Nephron progenitor cell (in vitro differentiated cells): ENCODE data around the gene COL25A1.
"Not testable (repeated sequence)": the region's sequence is repeated elsewhere in the genome, so short reads cannot be mapped to it uniquely, and the experiment has no call there.

Experiments
- DNase-seq: peaks from one replicate; pipeline ENCODE4 v3.0.0; 2021
- H3K27ac Mint-ChIP-seq: 2 replicates; pipeline ENCODE4 v1.8.0; 2021; ENCODE audit warnings: mild to moderate bottlenecking, moderate library complexity, mixed read lengths
- H3K27me3 Mint-ChIP-seq: 2 replicates; pipeline ENCODE4 v1.8.0; 2021; ENCODE audit warnings: mild to moderate bottlenecking, low read depth, mixed read lengths; ENCODE audit not compliant: poor library complexity
- H3K36me3 Mint-ChIP-seq: 2 replicates; pipeline ENCODE4 v1.8.0; 2021; ENCODE audit warnings: low read depth, mixed read lengths
- H3K4me1 Mint-ChIP-seq: 2 replicates; pipeline ENCODE4 v1.8.0; 2021; ENCODE audit warnings: mixed read lengths
- H3K4me3 Mint-ChIP-seq: 2 replicates; pipeline ENCODE4 v1.8.0; 2021; ENCODE audit warnings: mild to moderate bottlenecking, moderate library complexity, mixed read lengths
- H3K9me3 Mint-ChIP-seq: 2 replicates; pipeline ENCODE4 v1.8.0; 2021; ENCODE audit warnings: mild to moderate bottlenecking, moderate library complexity, mixed read lengths
- CTCF ChIP-seq: fragments of 200-600 bp; sonication (generic); IDR thresholded peaks from 2 replicates; pipeline ENCODE4 v1.5.0; 2021; ENCODE audit warnings: antibody characterized with exemption

Gene COL25A1

GRCh38 chr4:108877821-108878220 lies 424.6 kb downstream of the COL25A1 start:
- no peak overlapping the region for H3K4me3 Mint-ChIP-seq
- no peak for DNase-seq
- no peak for TF ChIP-seq CTCF
- H3K36me3 Mint-ChIP-seq: no peaks in the 10 kb centered on the region
- H3K27ac Mint-ChIP-seq: no peak overlapping the region
- no peaks in the 10 kb centered on the region for H3K9me3 Mint-ChIP-seq
- no peaks in the 10 kb centered on the region for H3K27me3 Mint-ChIP-seq
- H3K4me1 Mint-ChIP-seq: no peaks in the 10 kb centered on the region

- Mint-ChIP-seq H3K27ac (no peak overlapping the region), H3K4me3 (no peak overlapping the region), H3K9me3 (no peaks in the 10 kb centered on the region), H3K4me1 (no peaks in the 10 kb centered on the region), H3K27me3 (no peaks in the 10 kb centered on the region), H3K36me3 (no peaks in the 10 kb centered on the region)
- no peak for DNase-seq
- TF ChIP-seq CTCF: no peak
Measured at GRCh38 chr4:108874806-108875205, 427.7 kb downstream of the COL25A1 start.

GRCh38 chr4:108869970-108870369 lies 432.5 kb downstream of the COL25A1 start:
- not testable (repeated sequence) for H3K27me3 Mint-ChIP-seq, H3K36me3 Mint-ChIP-seq, H3K9me3 Mint-ChIP-seq, H3K4me1 Mint-ChIP-seq, H3K4me3 Mint-ChIP-seq, DNase-seq, H3K27ac Mint-ChIP-seq

GRCh38 chr4:108868606-108869227 lies 433.7 kb downstream of the COL25A1 start:
- no peak for TF ChIP-seq CTCF
- H3K9me3 Mint-ChIP-seq: no peaks in the 10 kb centered on the region

GRCh38 chr4:108867476-108867875 lies 435.0 kb downstream of the COL25A1 start:
- no peak for TF ChIP-seq CTCF
- peaks cover 6% of the 10 kb centered on the region for H3K27me3 Mint-ChIP-seq
- no peaks in the 10 kb centered on the region for H3K9me3 Mint-ChIP-seq
- no peaks in the 10 kb centered on the region for H3K36me3 Mint-ChIP-seq
- no peak overlapping the region for H3K4me3 Mint-ChIP-seq
- peaks cover 5% of the 10 kb centered on the region for H3K4me1 Mint-ChIP-seq
- no peak for DNase-seq
- no peak overlapping the region for H3K27ac Mint-ChIP-seq

More at GRCh38 chr4:108868606-108869227, 433.7 kb downstream of the COL25A1 start:
- Mint-ChIP-seq H3K4me1 (peaks cover 5% of the 10 kb centered on the region), H3K36me3 (no peaks in the 10 kb centered on the region), H3K4me3 (no peak overlapping the region), H3K27ac (no peak overlapping the region), H3K27me3 (peaks cover 6% of the 10 kb centered on the region)
- DNase-seq: no peak

- Mint-ChIP-seq H3K27me3 (peaks cover 4% of the 10 kb centered on the region), H3K4me3 (no peak overlapping the region), H3K27ac (no peak overlapping the region), H3K36me3 (no peaks in the 10 kb centered on the region), H3K4me1 (peaks cover 5% of the 10 kb centered on the region), H3K9me3 (no peaks in the 10 kb centered on the region)
- no peak for TF ChIP-seq CTCF
- peak; percentile 48 for DNase-seq
Measured at GRCh38 chr4:108861334-108861733, 441.1 kb downstream of the COL25A1 start.
